H9 (cell line): ENCODE measurements around the gene PSMB8. TPM values are rescaled to one million over a fixed set of nuclear protein-coding genes. Genes with fewer than 3 reads are reported as not detected.

Source experiments
- DNase-seq: peaks from one replicate; pipeline ENCODE4 v3.0.0-alpha.2; 2017
- H2AFZ ChIP-seq: one replicate; pipeline ENCODE4 v1.6.1; 2013; ENCODE audit warnings: mild to moderate bottlenecking, low read length, control low read depth, moderate library complexity
- H2AK5ac ChIP-seq: 2 replicates; pipeline ENCODE4 v1.6.1; 2013; ENCODE audit warnings: low read length, control low read depth, mixed read lengths; ENCODE audit not compliant: insufficient read length
- H2BK120ac ChIP-seq: one replicate; pipeline ENCODE4 v1.6.1; 2013; ENCODE audit warnings: low read depth, mild to moderate bottlenecking, low read length, control low read depth, inconsistent platforms; ENCODE audit not compliant: poor library complexity, severe bottlenecking
- H2BK12ac ChIP-seq: 2 replicates; pipeline ENCODE4 v1.6.1; 2013; ENCODE audit warnings: low read length, control low read depth, mixed read lengths, low read depth; ENCODE audit not compliant: insufficient read length
- H2BK15ac ChIP-seq: 2 replicates; pipeline ENCODE4 v1.6.1; 2013; ENCODE audit warnings: low read depth, low read length, control low read depth
- H2BK20ac ChIP-seq: one replicate; pipeline ENCODE4 v1.6.1; 2013; ENCODE audit warnings: low read depth, mild to moderate bottlenecking, low read length, control low read depth, inconsistent platforms; ENCODE audit not compliant: poor library complexity, severe bottlenecking
- H2BK5ac ChIP-seq: 2 replicates; pipeline ENCODE4 v1.6.1; 2013; ENCODE audit warnings: low read length, control low read depth, mixed read lengths; ENCODE audit not compliant: insufficient read length
- H3K14ac ChIP-seq: 2 replicates; pipeline ENCODE4 v1.6.1; 2013; ENCODE audit warnings: low read length, control low read depth; ENCODE audit not compliant: insufficient read depth
- H3K18ac ChIP-seq: 2 replicates; pipeline ENCODE4 v1.6.1; 2013; ENCODE audit warnings: low read depth, mild to moderate bottlenecking, mixed read lengths, low read length, control low read depth; ENCODE audit not compliant: insufficient read length
- H3K23ac ChIP-seq: 2 replicates; pipeline ENCODE4 v1.6.1; 2013; ENCODE audit warnings: low read length, control low read depth, mixed read lengths, low read depth; ENCODE audit not compliant: insufficient read length
- H3K23me2 ChIP-seq: 2 replicates; pipeline ENCODE4 v1.6.1; 2013; ENCODE audit warnings: low read depth, mild to moderate bottlenecking, mixed read lengths, low read length, control low read depth; ENCODE audit not compliant: insufficient read length, poor library complexity, severe bottlenecking
- H3K27ac ChIP-seq: 2 replicates; pipeline ENCODE4 v1.5.1; 2013; ENCODE audit warnings: low read length, control low read depth, mixed read lengths, low read depth; ENCODE audit not compliant: insufficient read length
- H3K27me3 ChIP-seq: 2 replicates; pipeline ENCODE4 v1.6.1; 2013; ENCODE audit warnings: low read length, control low read depth, inconsistent platforms; ENCODE audit not compliant: insufficient read depth
- H3K4ac ChIP-seq: 2 replicates; pipeline ENCODE4 v1.6.1; 2013; ENCODE audit warnings: low read depth, mild to moderate bottlenecking, control low read depth, inconsistent platforms, low read length, moderate library complexity
- H3K4me1 ChIP-seq: 2 replicates; pipeline ENCODE4 v1.6.1; 2013; ENCODE audit warnings: low read length, control low read depth, inconsistent platforms; ENCODE audit not compliant: insufficient read depth
- H3K4me2 ChIP-seq: 2 replicates; pipeline ENCODE4 v1.6.1; 2013; ENCODE audit warnings: low read length, control low read depth, mixed read lengths; ENCODE audit not compliant: insufficient read length, insufficient read depth
- H3K56ac ChIP-seq: 2 replicates; pipeline ENCODE4 v1.6.1; 2013; ENCODE audit warnings: low read depth, mild to moderate bottlenecking, mixed read lengths, low read length, control low read depth; ENCODE audit not compliant: insufficient read length
- H3K79me1 ChIP-seq: 2 replicates; pipeline ENCODE4 v1.6.1; 2013; ENCODE audit warnings: low read depth, mild to moderate bottlenecking, moderate library complexity, low read length, control low read depth, inconsistent platforms; ENCODE audit not compliant: insufficient read depth, poor library complexity, severe bottlenecking
- H3K79me2 ChIP-seq: 2 replicates; pipeline ENCODE4 v1.6.1; 2013; ENCODE audit warnings: low read length, control low read depth, inconsistent platforms; ENCODE audit not compliant: insufficient read depth
- H3K9ac ChIP-seq: 2 replicates; pipeline ENCODE4 v1.6.1; 2013; ENCODE audit warnings: low read length, control low read depth, mixed read lengths; ENCODE audit not compliant: insufficient read length; ENCODE audit errors: extremely low read depth
- H3K9me3 ChIP-seq: one replicate; pipeline ENCODE4 v1.6.1; 2013; ENCODE audit warnings: low read depth, low read length, inconsistent platforms; ENCODE audit not compliant: control insufficient read depth
- H3T11ph ChIP-seq: one replicate; pipeline ENCODE4 v1.6.1; 2013; ENCODE audit warnings: mild to moderate bottlenecking, low read length, control low read depth, inconsistent platforms
- H4K20me1 ChIP-seq: one replicate; pipeline ENCODE4 v1.6.1; 2013; ENCODE audit not compliant: control insufficient read depth, insufficient read length, insufficient read depth
- H4K5ac ChIP-seq: 2 replicates; pipeline ENCODE4 v1.6.1; 2013; ENCODE audit warnings: low read depth, mild to moderate bottlenecking, mixed read lengths, low read length, control low read depth; ENCODE audit not compliant: insufficient read length
- H4K8ac ChIP-seq: replicated peaks from 2 replicates; pipeline ENCODE4 v1.6.1; 2013; ENCODE audit warnings: low read length, control low read depth, mixed read lengths, low read depth; ENCODE audit not compliant: insufficient read length
- H4K91ac ChIP-seq: 2 replicates; pipeline ENCODE4 v1.6.1; 2013; ENCODE audit warnings: low read depth, mild to moderate bottlenecking, moderate library complexity, mixed read lengths, low read length, control low read depth; ENCODE audit not compliant: insufficient read length
- H3K27ac Mint-ChIP-seq, 3 experiments: 2 replicates in 2 of 3; 3 replicates in 1 of 3; pipeline ENCODE4 v1.8.0; 2020 to 2021; ENCODE audit warnings: mixed read lengths in 3 of 3, mild to moderate bottlenecking in 1 of 3, moderate library complexity in 1 of 3
- H3K27me3 Mint-ChIP-seq: 2 replicates; pipeline ENCODE4 v1.8.0; 2021; ENCODE audit warnings: low read depth, mild to moderate bottlenecking, moderate library complexity, mixed read lengths
- H3K36me3 Mint-ChIP-seq, 3 experiments: 2 replicates in 2 of 3; 3 replicates in 1 of 3; pipeline ENCODE4 v1.8.0; 2020 to 2021; ENCODE audit warnings: low read depth in 3 of 3, mixed read lengths in 3 of 3; ENCODE audit not compliant: insufficient read depth in 1 of 3
- H3K4me1 Mint-ChIP-seq, 2 experiments: 2 replicates each; pipeline ENCODE4 v1.8.0; 2020; ENCODE audit warnings: mixed read lengths in 2 of 2
- H3K4me3 Mint-ChIP-seq, 2 experiments: 2 replicates in 1 of 2; 3 replicates in 1 of 2; pipeline ENCODE4 v1.8.0; 2020 to 2021; ENCODE audit warnings: mild to moderate bottlenecking in 2 of 2, mixed read lengths in 2 of 2, moderate library complexity in 1 of 2
- H3K9me3 Mint-ChIP-seq, 2 experiments: 2 replicates in 1 of 2; 3 replicates in 1 of 2; pipeline ENCODE4 v1.8.0; 2020; ENCODE audit warnings: mild to moderate bottlenecking in 2 of 2, mixed read lengths in 2 of 2, moderate library complexity in 1 of 2
- CTCF ChIP-seq: fragments of 200-600 bp; sonication (generic); conservative IDR thresholded peaks from 3 replicates; pipeline ENCODE4 v1.8.0; 2021; ENCODE audit warnings: antibody characterized with exemption, mild to moderate bottlenecking
- WGBS: extraction: QIAGEN DNeasy Blood & Tissue Kit; methylation state at CpG from one replicate; pipeline ENCODE4 v1.1.7; 2013; ENCODE audit warnings: missing lambda C conversion rate, low lambda C conversion rate, mixed read lengths; ENCODE audit not compliant: insufficient read length; ENCODE audit errors: extremely low coverage; 5-methylcytosine and 5-hydroxymethylcytosine counted together
- total RNA-seq: library from RNA; stranded (reverse); gene quantifications from 2 replicates; pipeline ENCODE4 v1.2.1, GENCODE V29; 2021

The PSMB8 gene
- total RNA-seq, 1 experiment from 2014 or later = 19.1 TPM

- no peak overlapping the region for H4K91ac ChIP-seq
- no CpG with 5 or more reads among the region's 5 CpGs for WGBS
- no peaks in the 10 kb centered on the region for H3K9me3 ChIP-seq
- H4K8ac ChIP-seq = no peak overlapping the region
- no peak overlapping the region for H3K14ac ChIP-seq
- no peak overlapping the region for H2AK5ac ChIP-seq
- Mint-ChIP-seq H3K27me3 (no peaks in the 10 kb centered on the region), H3K27ac (no peak overlapping the region), H3K9me3 (no peaks in the 10 kb centered on the region), H3K4me1 (peaks cover 6 to 8% of the 10 kb centered on the region in 2 experiments; a peak in 3 of 4 replicates), H3K36me3 (peaks cover 6 to 19% (median 11%) of the 10 kb centered on the region in 3 experiments; a peak in 5 of 7 replicates), H3K4me3 (no peak overlapping the region; a peak in 1 of 5 replicates)
- H3K56ac ChIP-seq = no peak overlapping the region
- no peak overlapping the region for H3K4ac ChIP-seq
- H3K79me1 ChIP-seq = no peaks in the 10 kb centered on the region
- no peak overlapping the region for H3K23ac ChIP-seq
- H3K18ac ChIP-seq = no peak overlapping the region
- H3K27me3 ChIP-seq = no peaks in the 10 kb centered on the region
- H2AFZ ChIP-seq = no peak overlapping the region
- H3K4me1 ChIP-seq = no peaks in the 10 kb centered on the region
- no peak overlapping the region for H3K9ac ChIP-seq
- no peak for TF ChIP-seq CTCF
- no peak overlapping the region for H3T11ph ChIP-seq
- H2BK20ac ChIP-seq = no peak overlapping the region
- H3K23me2 ChIP-seq = no peaks in the 10 kb centered on the region
- no peak overlapping the region for H2BK5ac ChIP-seq
- no peaks in the 10 kb centered on the region for H4K20me1 ChIP-seq
- H4K5ac ChIP-seq = no peak overlapping the region
- DNase-seq = no peak
- H3K27ac ChIP-seq = no peak overlapping the region
- no peak overlapping the region for H2BK120ac ChIP-seq
- no peak overlapping the region for H3K4me2 ChIP-seq
- no peak overlapping the region for H2BK12ac ChIP-seq
- no peaks in the 10 kb centered on the region for H3K79me2 ChIP-seq
- no peak overlapping the region for H2BK15ac ChIP-seq
Observed at GRCh38 chr6:32830017-32830416, 13.8 kb downstream of the PSMB8 start.
